ENCODE measurements around the gene MDN1. TPM values are rescaled to one million over a fixed set of nuclear protein-coding genes. Genes with fewer than 3 reads are reported as not detected.

MDN1 gene
- total RNA-seq, 2 experiments from 2014 or later = 40.3 to 40.4 TPM

GRCh38 chr6:89794324-89794723 lies 25.3 kb downstream of the MDN1 start:
- Histone ChIP-seq H3K36me3 (ENCODE audit: insufficient read depth, low read length) (peaks cover 32% of the 10 kb centered on the region), H3K9me3 (ENCODE audit: control insufficient read depth in 1 of 2, insufficient read depth in 1 of 2, low read length in 2 of 2) (no peaks in the 10 kb centered on the region), H3K4me3 (ENCODE audit: low read length) (no peak overlapping the region), H3K4me1 (ENCODE audit: insufficient read depth, low read length) (peaks cover 16% of the 10 kb centered on the region), H3K27ac (ENCODE audit: low read depth in 1 of 2, low read length in 2 of 2) (no peak overlapping the region), H3K27me3 (ENCODE audit: control insufficient read depth in 1 of 2, insufficient read depth in 2 of 2, low read length in 2 of 2) (no peaks in the 10 kb centered on the region)
- CTCF ChIA-PET = interaction anchor here (1.6 kb wide), 1 partner anchor 66 kb away, joined by 3 read pairs; no protein-coding TSS in a partner anchor
- no peak for TF ChIP-seq CTCF (IDR thresholded peaks at IDR 0.05)
- H3K36me3 Mint-ChIP-seq (ENCODE audit: low read depth) = peaks cover 51% of the 10 kb centered on the region
- H3K4me3 Mint-ChIP-seq = peak overlapping the region; percentile 62
- peak; percentile 67 for ATAC-seq (ENCODE audit: poor library complexity)
- H3K27ac Mint-ChIP-seq = peak overlapping the region; percentile 58
- H3K4me1 Mint-ChIP-seq (ENCODE audit: low read depth) = peaks cover 27% of the 10 kb centered on the region
- H3K27me3 Mint-ChIP-seq = no peaks in the 10 kb centered on the region
- DNase-seq = peak in 6 of 14 experiments; percentile 6 to 65 (median 20)
- no peaks in the 10 kb centered on the region for H3K9me3 Mint-ChIP-seq
- intact Hi-C loops (cut with DNase I, micrococcal nuclease) = no loop called here
- POLR2A ChIA-PET = interaction anchor here (0.6 to 1.6 kb wide), 3 partner anchors 26 to 743 kb away, joined by 3 to 7 read pairs (median 3); no protein-coding TSS in a partner anchor

- no peak for TF ChIP-seq CTCF (IDR thresholded peaks at IDR 0.05)
- Histone ChIP-seq H3K36me3 (ENCODE audit: insufficient read depth, low read length) (peaks cover 35% of the 10 kb centered on the region), H3K27me3 (ENCODE audit: control insufficient read depth in 1 of 2, insufficient read depth in 2 of 2, low read length in 2 of 2) (no peaks in the 10 kb centered on the region), H3K4me1 (ENCODE audit: insufficient read depth, low read length) (peaks cover 16% of the 10 kb centered on the region), H3K9me3 (ENCODE audit: control insufficient read depth in 1 of 2, insufficient read depth in 1 of 2, low read length in 2 of 2) (no peaks in the 10 kb centered on the region), H3K4me3 (ENCODE audit: low read length) (no peak overlapping the region), H3K27ac (ENCODE audit: low read depth in 1 of 2, low read length in 2 of 2) (no peak overlapping the region)
- ATAC-seq (ENCODE audit: poor library complexity) (no peak), DNase-seq (no peak)
- POLR2A ChIA-PET = interaction anchor here (0.5 to 1.6 kb wide), 2 partner anchors 35 to 717 kb away, joined by 5 to 7 read pairs; no protein-coding TSS in a partner anchor
- Mint-ChIP-seq H3K36me3 (ENCODE audit: low read depth) (peaks cover 56% of the 10 kb centered on the region), H3K27ac (peak overlapping the region; percentile 58), H3K27me3 (no peaks in the 10 kb centered on the region), H3K4me1 (ENCODE audit: low read depth) (peaks cover 27% of the 10 kb centered on the region), H3K9me3 (no peaks in the 10 kb centered on the region), H3K4me3 (no peak overlapping the region)
- CTCF ChIA-PET = interaction anchor here (1.5 to 1.6 kb wide), 2 partner anchors 26 to 67 kb away, joined by 3 read pairs; partner anchors contain the start of gene MDN1
- intact Hi-C loops (cut with DNase I, micrococcal nuclease) = no loop called here
These were observed 26.0 kb downstream of the MDN1 start for GRCh38 chr6:89793586-89793985.

GRCh38 chr6:89792881-89793280 lies 26.7 kb downstream of the MDN1 start:
- peaks cover 27% of the 10 kb centered on the region for H3K4me1 Mint-ChIP-seq (ENCODE audit: low read depth)
- Histone ChIP-seq H3K27ac (ENCODE audit: low read depth in 1 of 2, low read length in 2 of 2) (no peak overlapping the region), H3K27me3 (ENCODE audit: control insufficient read depth in 1 of 2, insufficient read depth in 2 of 2, low read length in 2 of 2) (no peaks in the 10 kb centered on the region), H3K4me1 (ENCODE audit: insufficient read depth, low read length) (peaks cover 16% of the 10 kb centered on the region), H3K4me3 (ENCODE audit: low read length) (no peak overlapping the region), H3K36me3 (ENCODE audit: insufficient read depth, low read length) (peaks cover 42% of the 10 kb centered on the region), H3K9me3 (ENCODE audit: control insufficient read depth in 1 of 2, insufficient read depth in 1 of 2, low read length in 2 of 2) (no peaks in the 10 kb centered on the region)
- H3K27ac Mint-ChIP-seq = no peak overlapping the region
- ATAC-seq (ENCODE audit: poor library complexity) (no peak), DNase-seq (peak in 3 of 14 experiments; percentile 19 to 28 (median 25))
- peaks cover 63% of the 10 kb centered on the region for H3K36me3 Mint-ChIP-seq (ENCODE audit: low read depth)
- no peak for TF ChIP-seq CTCF (IDR thresholded peaks at IDR 0.05)
- H3K9me3 Mint-ChIP-seq = no peaks in the 10 kb centered on the region
- ChIA-PET POLR2A (interaction anchor here (0.8 kb wide), 1 partner anchor 15 kb away, joined by 3 read pairs; no protein-coding TSS in a partner anchor), CTCF (interaction anchor here (1.5 kb wide), 1 partner anchor 27 kb away, joined by 3 read pairs; the partner anchor contains the start of gene MDN1)
- H3K4me3 Mint-ChIP-seq = no peak overlapping the region
- intact Hi-C loops (cut with DNase I, micrococcal nuclease) = no loop called here
- H3K27me3 Mint-ChIP-seq = no peaks in the 10 kb centered on the region

Measured in CD4-positive, alpha-beta T cell (primary cell).